CD4-positive, alpha-beta T cell treated with Interleukin-17A for 1 hour (primary cell): ENCODE data around the gene ST8SIA6.
"Not testable (repeated sequence)": the region's sequence is repeated elsewhere in the genome, so short reads cannot be mapped to it uniquely, and the experiment has no call there.

Experiments used
- DNase-seq: peaks from one replicate; pipeline ENCODE4 v3.0.0-alpha.2; 2020

Gene ST8SIA6

DNA sequence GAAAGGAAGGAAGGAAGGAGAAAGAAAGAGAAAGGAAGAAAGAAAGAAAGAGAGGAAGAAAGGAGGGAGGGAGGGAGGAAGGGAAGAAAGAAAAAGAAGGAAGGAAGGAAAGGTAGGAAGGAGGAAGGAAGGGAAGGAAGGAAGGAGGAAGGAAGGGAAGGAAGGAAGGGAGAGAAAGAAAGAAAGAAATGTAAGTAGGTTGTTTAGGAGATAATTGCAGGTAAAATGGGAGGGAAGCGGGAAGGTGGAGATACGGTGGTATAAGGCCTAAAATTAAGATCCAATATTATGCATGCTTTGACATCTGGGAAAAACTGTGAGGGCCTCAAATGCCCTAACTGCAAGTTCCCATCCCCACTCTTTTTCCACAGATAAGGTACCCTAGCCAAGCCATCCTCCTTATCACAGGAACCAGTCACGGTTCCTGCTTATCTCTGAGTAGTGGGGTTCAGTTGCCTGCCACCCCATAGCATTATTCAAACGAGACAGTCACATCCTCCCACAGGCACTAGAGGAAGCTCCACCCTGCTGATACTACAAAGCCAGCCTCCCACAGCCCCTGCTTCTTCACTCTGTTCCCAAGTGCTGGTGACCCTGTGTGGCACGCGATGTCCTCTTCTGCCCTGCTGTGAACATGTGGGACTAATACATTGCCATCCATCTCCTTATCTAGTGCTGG is 28.7 kb downstream of the ST8SIA6 start:
- DNase-seq, result peak; percentile 59

DNA sequence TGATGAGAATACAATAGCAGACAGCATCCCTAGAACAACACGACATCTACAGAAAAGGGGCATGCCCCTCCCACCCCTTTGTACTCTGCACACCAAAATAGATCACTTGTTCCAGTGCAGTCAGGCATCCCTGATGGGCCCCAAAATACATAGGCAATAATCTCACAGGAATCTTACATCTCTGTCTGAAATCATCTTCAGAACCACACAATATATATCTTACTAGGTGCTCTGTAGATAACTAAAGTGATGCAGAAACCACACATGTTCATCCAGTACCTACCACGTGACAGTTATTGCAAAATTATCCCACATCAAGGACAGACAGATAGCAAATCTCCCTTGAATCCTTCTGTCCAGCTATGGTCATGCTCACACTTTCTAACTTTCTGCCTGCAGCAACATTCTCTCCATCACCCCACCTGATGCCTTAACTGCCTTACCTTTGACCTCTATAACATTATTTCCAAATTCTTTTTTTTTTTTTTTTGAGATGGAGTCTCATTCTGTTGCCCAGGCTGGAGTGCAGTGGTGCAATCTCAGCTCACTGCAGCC is 30.7 kb downstream of the ST8SIA6 start:
- DNase-seq, result no peak

DNA sequence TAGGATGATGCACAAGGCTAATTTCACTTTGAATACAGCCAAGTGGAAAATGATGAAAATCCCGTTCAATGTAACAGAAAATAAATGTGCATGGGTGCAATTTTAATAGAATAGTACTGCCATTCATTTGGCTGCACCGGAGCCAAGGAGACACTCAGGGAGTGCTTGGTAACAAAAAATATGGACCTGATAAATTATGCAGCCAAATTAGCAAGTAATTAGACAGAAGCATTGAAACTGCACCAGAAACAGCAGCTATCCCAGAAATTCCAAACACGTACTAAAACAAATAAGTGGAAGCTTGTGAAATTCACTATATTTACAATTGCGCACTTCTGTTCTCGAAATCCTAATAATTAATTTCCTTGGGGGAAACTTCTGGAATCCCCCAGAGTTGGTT is 31.5 kb downstream of the ST8SIA6 start:
- DNase-seq, result no peak

DNA sequence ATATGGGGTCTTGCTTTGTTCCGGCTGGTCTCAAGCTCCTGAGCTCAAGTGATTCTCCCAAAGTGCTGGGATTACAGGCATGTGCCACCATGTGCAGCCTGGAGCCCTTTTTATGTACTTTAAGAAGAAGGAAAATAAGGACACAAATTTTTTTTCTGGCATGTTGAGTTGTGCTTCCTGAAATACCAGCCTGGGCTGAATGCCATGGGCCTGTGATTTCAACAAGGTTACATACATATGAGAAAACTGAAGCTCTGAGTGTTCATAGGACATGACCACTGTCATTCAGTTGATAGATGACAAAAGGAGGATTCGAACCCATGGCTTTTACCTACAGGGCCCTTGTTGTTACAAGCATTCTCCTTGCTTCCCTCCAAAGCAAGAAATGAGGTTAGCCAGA is 36.1 kb downstream of the ST8SIA6 start:
- no peak for DNase-seq

DNA sequence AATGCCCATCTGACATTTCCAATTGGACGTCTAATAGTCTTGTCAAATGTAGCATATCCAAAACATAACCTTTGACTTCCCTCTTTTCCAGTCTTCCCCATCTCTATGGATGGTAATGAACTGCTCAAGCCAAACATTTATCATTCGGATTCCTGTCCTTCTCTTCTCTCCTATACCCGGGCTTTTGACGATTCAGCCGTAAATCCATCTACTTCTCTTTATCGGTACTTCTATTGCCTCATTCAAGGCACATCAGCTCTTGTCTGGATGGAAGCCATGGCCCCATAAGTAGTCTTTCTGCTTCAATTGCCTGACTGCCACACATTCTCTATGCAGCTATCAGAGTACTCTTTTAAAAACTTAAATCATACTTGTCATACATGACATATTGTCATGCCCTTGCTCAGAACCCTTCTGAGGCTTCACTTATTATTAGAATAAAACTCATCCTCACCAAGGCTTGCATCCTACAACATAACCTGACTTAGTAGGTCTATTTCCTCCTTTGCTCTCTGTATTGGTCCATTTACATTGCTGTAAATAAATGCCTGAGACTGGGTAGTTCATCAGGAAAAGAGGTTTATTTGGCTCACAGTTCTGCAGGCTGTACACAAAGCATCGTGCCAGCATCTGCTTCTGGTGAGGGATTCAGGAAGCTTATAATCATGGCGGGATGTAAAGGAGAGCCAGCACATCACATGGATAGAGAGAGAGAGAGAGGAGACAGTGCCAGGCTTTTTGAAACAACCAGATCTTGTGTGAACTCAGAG is 37.8 kb downstream of the ST8SIA6 start:
- no peak for DNase-seq

DNA sequence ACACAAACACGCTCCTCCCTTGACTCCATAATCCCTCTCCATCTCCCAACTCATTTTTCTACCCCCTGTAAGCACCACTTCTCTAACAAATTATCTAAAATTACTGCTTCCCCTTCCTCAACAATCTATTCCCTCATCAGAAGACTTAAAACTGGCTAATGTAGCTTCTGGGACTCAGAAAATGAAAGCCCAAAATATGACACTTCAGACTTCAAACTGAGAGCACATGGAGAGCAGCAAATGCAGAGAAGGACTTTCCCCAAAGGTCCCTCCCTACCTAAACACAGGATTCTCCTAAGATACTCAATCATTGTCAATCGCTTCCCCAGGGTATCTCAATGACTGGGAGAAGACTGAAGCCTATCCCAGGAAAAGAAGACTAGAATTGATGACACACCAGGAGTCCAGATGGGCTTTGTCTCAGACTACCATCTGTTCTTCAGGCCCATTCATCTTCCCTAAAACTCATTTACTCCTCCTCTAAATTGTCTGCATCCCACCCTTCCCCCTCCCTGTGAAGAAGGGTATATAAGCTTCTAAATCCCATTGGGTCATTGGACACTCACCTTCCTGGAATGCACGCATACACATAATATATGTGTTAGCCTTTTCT is 39.2 kb downstream of the ST8SIA6 start:
- DNase-seq, result no peak

DNA sequence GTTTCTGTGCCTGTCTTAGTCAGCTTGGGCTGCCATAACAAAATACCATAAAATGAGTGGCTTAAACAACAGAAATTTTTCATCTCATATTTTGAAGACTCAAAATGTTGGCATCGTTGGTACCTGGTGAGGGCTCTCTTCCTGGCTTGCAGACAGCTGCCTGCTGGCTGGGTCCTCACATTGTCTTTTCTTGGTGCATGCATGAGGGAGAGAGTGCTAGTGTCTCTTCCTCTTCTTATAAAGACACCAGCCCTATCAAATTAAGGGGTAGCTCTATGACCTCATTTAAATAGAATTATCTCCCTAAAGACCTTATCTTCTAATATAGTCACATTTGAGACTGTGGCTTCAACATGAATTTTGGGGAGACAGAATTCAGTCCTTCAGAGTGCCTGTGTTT is 39.9 kb downstream of the ST8SIA6 start:
- no peak for DNase-seq

DNA sequence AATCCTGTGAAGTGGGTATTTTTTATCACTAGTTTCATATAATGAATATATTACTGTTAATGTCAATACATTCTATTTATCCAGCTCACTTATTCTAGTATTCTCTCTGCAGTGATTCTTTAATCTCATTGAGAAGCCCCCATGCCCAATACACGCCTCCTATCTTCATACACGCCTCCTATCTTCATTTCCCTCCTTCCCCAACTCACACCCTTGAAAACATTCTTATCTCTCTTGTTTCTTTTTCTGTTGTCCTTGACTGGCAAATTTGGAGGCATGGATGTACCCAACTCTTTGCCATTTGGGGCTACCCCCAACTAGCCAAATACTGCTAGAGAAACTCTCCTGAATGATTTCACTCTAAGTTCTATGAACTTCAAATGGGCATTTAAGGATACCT is 40.5 kb downstream of the ST8SIA6 start:
- DNase-seq, result no peak

DNA sequence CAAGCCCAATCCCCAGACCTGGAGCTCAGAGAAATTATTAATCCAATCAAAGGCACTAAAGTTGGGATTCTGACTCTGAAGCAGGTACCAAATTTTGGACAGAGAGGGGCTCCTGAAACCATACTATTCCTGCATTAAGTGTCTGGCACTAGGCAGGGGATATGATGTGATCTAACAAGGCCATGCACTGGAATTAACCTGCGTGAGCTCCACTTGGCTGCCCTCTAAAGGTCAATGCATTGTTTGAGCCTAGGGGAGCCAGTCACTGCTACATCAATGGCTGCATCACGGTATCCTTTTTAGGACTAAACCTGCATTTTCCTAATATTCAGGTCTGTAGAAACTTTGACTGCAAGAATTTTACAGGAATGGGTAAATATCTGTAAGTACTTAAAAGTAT is 42.1 kb downstream of the ST8SIA6 start:
- no peak for DNase-seq

DNA sequence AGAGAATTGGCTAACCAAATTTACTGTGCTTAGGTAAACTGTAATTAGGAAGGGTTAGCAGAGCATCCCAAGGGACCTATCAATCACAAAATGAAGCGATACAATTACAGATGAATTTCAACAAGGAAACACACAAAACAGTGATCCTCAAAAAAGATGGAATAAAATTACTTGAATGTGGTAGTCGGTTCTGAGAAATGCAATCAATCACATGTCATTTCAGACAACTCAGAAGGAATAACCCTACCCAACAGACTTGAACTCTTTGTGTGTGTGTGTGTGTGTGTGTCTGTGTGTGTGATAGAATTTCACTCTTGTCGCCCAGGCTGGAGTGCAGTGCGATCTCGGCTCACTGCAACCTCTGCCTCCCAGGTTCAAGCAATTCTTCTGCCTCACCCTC is 43.5 kb downstream of the ST8SIA6 start:
- DNase-seq, result no peak

DNA sequence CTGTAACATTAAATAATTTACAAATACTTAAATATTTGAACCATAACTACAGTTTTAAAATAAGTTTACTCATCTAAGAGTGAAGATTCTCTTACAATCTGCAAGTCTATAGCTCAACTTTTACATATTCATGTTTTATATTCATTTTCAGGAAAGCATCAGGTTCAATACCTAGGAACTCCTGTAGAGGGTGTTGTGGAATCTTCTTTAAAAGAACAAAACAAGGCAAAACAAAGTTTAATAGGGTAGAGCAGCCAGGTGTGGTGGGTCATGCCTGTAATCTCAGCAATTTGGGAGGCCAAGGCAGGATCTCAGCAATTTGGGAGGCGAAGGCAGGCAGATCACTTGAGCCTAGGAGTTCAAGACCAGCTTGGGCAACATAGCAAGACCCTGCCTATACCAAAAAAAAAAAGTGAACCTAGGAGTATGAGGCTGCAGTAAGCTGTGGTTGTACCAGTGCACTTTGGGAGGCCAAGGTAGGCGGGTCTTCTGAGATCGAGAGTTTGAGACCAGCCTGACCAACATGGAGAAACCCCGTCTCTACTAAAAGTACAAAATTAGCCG is 45.1 kb downstream of the ST8SIA6 start:
- DNase-seq, result peak; percentile 64

DNA sequence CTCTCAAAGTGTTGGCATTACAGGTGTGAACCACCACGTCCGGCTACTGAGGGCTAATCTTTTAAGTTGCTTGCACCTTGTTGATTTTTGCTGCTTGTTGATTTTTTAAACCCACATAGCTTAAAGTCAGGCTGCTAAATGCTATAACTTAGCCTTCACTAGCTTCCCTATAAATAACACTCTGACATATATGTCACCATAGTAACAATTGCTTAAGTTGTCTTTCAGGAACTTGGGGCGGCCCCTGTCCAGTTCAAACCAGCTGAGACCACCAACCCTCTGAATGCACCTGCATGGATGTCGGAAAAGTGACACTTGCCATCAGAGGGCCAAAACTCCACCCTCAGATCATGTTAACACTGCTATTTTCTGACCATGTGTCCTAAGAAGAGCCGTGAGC is 47.3 kb downstream of the ST8SIA6 start:
- DNase-seq, result no peak

DNA sequence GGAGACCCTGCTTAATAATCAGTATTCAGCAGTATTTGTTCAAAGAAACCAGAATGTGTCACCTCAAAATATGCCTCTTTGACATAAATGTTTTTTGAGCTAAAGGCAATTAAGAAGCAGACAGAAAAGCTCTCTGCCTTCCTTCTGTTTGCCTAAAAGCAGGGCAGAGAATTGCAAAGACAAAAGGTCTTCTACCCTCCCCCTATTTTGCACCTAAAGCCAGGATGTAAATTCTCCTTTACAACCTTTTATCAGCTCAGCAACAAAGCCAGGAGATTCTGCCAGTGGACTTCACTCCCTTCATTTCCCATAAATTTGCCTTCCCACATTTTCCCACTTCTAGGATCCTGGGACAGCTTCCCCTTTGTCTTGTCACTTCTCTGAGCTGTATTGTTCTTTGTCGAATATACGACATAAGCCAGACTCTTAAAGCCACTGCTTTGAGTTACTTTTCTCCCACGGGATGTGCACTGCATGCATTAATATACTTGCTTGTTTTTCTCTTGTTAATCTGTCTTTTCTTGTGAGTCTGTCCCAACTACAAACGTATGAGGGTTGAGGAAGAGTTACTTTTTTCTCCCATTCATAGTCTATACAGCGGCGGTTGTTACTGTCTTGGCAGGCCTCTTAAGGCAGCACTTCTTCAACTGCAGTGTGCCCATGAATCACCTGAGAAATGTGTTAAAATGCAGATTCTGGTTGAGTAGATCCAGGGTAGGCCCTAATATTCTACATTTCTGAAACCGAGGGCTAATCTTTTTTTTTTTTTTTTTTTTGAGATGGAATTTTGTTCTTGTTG is 48.2 kb downstream of the ST8SIA6 start:
- DNase-seq, result no peak

DNA sequence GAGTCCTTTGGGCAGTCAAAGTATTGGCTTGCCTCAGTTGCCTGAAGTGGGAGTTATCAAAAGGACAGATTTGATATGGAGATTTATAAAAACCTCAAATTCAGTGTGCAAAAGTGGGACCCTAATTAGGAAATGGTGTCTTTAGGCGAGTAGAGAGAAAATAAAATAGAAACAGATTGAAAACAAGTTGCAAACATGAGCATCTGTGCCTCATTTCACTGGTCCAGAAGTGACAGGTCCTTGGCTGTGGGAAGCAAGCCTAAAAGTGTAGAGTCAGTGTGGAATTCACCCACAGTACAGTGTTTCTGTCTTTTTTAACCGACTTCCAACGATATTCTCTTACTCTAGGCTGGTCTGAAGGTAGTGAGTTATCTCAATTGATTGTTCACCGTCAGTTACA is 51.2 kb downstream of the ST8SIA6 start:
- no peak for DNase-seq

DNA sequence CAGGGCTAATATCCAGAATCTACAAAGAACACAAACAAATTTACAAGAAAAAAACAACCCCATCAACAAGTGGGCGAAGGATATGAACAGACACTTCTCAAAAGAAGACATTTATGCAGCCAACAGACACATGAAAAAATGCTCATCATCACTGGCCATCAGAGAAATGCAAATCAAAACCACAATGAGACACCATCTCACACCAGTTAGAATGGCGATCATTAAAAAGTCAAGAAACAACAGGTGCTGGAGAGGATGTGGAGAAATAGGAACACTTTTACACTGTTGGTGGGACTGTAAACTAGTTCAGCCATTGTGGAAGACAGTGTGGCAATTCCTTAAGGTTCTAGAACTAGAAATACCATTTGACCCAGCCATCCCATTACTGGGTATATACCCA is 52.4 kb downstream of the ST8SIA6 start:
- not testable (repeated sequence) for DNase-seq

DNA sequence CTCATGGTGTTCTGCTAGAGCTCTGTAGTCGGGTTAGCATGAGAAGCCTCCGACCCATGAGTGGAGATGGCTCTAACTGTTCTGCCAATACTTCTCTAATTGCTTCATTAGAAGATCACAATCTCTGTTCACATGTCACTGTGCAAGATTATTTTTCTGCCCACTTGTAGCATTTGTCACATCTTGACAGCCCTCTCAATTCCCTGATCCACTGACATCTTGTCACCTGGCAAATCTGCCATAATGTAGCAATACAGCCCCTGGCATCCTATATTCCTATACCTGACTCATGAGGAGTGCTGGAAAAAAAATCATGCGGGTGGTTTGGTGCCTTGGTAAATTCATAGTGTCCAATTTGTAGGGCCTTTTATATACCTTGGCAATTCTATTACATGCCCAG is 58.4 kb downstream of the ST8SIA6 start:
- no peak for DNase-seq

DNA sequence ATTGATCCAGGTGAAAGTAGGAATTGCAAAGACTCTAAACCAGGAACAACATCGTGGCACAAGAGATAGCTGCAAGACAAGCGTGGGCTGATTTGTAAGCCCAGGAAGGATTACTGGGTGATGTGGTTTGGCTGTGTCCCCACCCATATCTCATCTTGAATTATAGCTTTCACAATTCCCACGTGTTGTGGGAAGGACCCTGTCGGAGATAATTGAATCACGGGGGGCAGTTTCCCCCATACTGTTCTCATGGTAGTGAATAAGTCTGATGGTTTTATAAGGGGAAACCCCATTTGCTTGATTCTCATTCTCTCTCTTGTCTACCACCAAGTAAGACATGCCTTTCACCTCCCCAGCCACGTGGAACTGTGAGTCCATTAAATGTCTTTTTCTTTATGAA is 59.5 kb downstream of the ST8SIA6 start:
- DNase-seq, result no peak

DNA sequence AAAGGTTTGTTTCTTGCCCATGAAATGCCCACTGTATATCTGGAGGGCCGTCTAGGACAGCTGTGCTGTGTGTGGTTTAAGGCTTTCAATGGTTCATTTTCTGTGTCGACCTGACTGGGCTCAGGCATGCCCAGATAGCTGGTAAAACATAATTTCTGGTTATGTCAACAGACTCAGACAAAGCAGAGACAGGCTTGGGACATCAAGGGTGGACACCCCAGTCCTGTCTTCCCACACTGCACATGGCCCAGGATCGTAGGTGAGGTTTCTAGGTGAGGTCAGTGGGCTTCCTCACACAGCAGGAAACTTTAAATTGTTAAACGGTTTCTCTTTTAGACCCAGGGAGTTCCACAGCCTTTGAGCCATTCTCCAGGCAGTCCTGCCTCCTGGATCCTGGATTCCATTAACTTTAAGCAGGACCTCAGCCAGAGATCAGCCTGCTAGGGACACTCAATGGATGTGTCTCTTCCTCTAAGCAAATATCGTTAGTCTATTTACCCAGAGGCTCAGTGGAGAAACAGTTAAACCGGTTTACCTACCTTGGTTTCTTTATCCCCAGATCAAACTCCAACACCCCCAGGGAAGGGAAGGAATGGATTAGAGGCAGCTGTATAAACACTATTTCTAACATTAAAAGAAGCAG is 66.4 kb downstream of the ST8SIA6 start:
- no peak for DNase-seq

DNA sequence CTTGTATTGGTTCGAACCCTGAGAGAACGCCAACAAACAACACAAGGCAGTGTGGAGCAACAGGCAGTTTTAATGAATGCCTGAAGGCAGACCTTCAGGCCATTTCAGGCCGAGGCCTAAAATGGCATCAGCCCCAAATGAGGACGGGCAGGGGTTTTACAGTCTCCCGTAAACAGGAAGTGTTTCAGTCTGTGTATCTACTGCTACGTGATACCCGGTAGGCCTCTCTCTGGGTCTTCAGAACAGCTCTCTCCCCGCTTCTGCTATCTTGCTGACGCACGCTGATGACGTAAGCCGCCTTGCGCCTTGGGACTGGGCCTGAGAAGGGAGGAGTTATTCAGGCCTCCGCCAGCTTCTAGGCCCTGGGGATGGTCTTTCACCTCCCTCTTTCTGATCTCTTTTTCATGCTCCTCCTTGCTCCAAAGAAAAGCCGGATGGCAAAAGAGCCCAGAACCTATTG is 67.7 kb downstream of the ST8SIA6 start:
- no peak for DNase-seq

DNA sequence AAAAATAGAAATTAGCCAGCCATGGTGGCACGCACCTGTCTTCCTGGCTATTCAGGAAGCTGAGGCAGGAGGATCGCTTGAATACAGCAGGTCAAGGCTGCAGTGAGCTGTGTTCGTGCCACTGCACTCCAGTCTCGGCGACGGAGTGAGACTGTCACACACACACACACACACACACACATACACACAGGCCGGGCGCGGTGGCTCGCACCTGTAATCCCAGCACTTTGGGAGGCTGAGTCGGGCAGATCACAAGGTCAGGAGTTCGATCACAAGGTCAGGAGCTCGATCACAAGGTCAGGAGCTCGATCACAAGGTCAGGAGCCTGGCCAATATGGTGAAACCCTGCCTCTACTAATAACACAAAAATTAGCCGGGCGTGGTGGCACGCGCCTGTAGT is 68.4 kb downstream of the ST8SIA6 start:
- no peak for DNase-seq

DNA sequence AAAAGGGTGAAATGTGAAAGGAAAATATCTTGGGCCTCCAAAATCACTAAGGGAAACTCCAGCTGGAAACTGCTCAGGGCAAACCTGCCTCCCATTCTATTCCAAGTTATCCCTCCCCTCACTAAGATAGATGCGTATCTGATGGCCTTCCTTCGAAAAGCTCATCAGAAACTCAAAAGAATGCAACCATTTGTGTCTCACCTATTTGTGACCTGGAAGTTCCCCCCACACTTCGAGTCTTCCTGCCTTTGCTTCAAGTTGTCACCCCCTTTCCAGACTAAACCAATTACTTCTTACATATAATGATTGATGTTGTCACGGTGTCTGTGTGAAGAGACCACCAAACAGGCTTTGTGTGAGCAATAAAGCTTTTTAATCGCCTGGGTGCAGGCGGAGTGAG is 69.3 kb downstream of the ST8SIA6 start:
- no peak for DNase-seq
